Tibial nerve (tissue), 4 donors: Measurements from ENCODE around the gene ATOH8.

Experiments
- CTCF ChIP-seq, 5 experiments: fragments of 200-600 bp in 3 of 5; fragments of 450-650 bp in 2 of 5; sonication (generic) in 3 of 5; IDR thresholded peaks; one replicate each; pipeline ENCODE4 v1.5.1; 2016 to 2019; ENCODE audit warnings: antibody characterized with exemption in 5 of 5, mild to moderate bottlenecking in 3 of 5, moderate library complexity in 2 of 5
- EP300 ChIP-seq, 2 donors: sonication (generic); formaldehyde crosslinking; IDR thresholded peaks; one replicate each; pipeline ENCODE4 v1.6.1; 2017; ENCODE audit warnings: antibody characterized with exemption in 2 of 2, mild to moderate bottlenecking in 1 of 2
- POLR2A ChIP-seq, 2 donors: fragments of 450-650 bp; IDR thresholded peaks; one replicate each; pipeline ENCODE4 v1.6.1; 2017; ENCODE audit warnings: antibody characterized with exemption in 2 of 2, mild to moderate bottlenecking in 2 of 2, moderate library complexity in 2 of 2

DNA sequence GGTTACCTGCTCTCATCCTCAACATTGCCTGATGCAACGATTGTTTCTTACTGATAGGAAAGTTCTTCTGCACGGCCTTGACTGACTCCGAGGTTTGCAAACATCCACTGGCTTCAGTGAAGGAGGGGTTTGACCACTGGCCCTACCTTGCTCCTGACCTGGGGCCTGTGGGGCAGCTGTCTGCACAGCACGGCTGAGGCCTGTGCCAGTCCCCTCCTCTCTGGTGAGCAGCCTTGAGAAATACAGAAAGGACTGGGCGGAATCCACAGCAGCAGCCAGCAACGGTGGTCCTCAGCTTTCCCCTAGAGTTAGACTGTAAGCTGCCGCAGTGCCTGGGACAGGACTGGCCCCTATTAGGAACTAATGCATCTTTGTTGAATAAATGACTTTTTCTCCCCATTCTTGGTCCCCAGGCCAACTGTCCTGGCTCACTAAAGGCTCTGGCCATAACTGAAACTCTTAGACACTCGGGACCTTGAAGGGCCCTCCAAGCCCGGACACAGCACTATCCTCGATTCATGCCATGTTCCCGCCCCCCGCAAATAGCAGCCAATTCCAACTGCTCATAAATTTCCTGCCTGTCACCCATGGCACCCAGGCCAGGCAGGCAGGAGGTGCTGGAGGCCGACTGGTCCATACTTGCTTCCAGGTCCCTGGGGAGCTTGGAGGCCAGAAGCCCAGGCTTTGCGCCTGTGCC is 26.7 kb downstream of the ATOH8 start:
- TF ChIP-seq CTCF (IDR thresholded peaks at IDR 0.05) (no peak), POLR2A (IDR thresholded peaks at IDR 0.05) (no peak), EP300 (IDR thresholded peaks at IDR 0.05) (peak in 1 of 2 donors; percentile 22)
